ENCODE results near the gene RAB27A.
"Not testable (repeated sequence)": the region's sequence is repeated elsewhere in the genome, so short reads cannot be mapped to it uniquely, and the experiment has no call there.

The RAB27A gene

DNA sequence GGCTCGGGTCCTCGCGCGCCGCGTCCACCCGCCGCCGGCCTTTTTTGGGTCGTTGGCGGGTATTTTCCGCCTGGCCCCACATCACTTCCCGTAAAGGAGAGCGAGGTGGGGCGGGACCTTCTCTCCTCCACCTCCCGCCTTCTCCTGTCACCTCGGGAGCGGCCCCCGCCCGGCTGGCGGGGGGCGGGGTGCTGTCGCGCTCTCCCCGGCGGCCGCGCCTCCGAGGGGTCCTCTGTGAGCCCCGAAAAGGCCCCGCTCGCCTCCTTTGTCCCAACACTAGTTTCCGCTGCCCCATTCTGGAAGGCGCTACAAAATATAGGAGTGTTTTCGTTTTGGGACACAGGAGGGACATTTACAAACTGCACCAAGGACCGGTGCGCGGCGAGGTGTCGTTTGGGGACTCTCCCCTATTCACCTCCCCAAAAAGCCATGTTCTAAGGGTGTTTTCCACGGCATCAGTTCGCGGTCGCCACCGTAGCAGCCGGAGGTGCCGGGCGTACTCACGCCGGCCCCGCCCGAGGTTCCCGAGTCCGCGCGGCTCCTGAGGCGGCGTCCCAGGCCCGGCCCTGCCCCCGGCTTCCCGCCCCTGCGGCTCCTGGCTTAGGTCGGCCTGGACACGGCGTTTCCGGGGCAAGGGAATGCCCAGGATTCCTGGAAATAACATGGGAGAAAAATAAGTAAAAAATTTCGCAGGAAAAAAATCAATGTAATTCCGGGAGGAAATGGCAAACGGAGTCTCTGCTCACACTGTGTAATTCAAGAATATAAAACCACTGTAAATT lies at the start of gene RAB27A:
Gene RAB27A (minus strand): TSS at position 68 of the 782 bp plus-strand sequence. CDS start 54,879 bp downstream, outside the sequence.
- DNase-seq (ENCODE audit: low read depth in 1 of 2, low spot score in 1 of 2) = peak; percentile 60 to 71

- no peak for DNase-seq (ENCODE audit: low read depth in 1 of 2, low spot score in 1 of 2)
Measured at GRCh38 chr15:55337160-55337559, 47.5 kb upstream of the RAB27A start.

DNA sequence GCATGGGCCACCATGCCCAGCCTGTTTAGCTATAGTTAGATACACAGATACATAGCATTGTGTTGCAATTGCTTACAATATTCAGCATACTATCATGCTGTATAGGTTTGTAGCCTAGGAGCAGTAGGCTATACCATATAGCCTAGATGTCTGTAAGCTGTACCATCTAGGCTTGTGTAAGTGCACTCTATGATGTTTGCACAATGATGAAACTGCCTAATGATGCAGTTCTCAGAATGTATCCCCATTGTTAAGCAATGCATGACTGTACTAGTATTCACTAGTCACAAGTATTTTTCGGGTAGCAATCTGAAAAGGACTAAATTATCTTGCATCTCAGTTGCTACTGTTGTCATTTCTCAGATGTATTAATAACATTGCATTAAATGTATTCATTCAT lies 45.4 kb upstream of the RAB27A start:
- DNase-seq (ENCODE audit: low read depth in 1 of 2, low spot score in 1 of 2) = no peak

DNA sequence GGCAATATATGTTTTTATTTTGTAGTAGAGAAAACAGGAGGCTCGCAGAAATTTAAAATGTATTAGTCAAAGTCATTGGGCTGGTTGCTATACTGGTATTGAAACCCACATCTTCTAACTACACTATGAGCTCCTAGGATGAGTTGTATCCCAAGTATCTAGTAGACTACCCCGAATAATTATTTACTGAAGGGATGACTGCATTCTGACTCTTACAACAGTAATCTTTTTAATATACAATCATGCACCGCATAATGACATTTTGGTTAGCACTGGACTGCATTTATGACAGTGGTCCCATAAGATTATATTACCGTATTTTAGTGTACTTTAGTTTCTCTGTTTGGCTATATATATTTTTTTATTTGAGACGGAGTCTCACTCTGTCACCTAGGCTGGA lies 44.8 kb upstream of the RAB27A start:
- no peak for DNase-seq (ENCODE audit: low read depth in 1 of 2, low spot score in 1 of 2)

DNA sequence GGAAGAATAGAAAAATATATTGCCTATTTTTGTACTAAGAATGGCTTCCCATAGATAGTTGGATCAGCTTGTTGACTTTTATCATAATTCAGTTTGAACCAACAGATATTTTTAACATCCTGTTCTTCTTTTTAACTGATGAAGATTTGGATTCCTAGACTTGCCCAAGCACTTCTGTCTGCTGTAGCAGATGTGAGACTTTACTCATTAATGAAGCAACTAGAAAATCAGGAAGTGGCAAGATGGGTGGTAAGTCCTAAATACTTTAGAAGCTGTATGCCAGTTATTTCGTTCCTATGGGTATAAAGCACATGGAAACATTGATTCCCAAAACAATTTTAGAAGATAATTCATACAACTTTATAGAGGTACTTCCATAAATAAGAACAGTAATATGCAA lies 37.8 kb upstream of the RAB27A start:
- no peak for DNase-seq (ENCODE audit: low read depth in 1 of 2, low spot score in 1 of 2)

GRCh38 chr15:55322467-55322866 lies 32.9 kb upstream of the RAB27A start:
- DNase-seq (ENCODE audit: low read depth in 1 of 2, low spot score in 1 of 2) = no peak

GRCh38 chr15:55320963-55321362 lies 31.4 kb upstream of the RAB27A start:
- no peak for DNase-seq (ENCODE audit: low read depth in 1 of 2, low spot score in 1 of 2)

GRCh38 chr15:55320238-55320550 lies 30.6 kb upstream of the RAB27A start:
- DNase-seq (ENCODE audit: low read depth in 1 of 2, low spot score in 1 of 2) = no peak

DNA sequence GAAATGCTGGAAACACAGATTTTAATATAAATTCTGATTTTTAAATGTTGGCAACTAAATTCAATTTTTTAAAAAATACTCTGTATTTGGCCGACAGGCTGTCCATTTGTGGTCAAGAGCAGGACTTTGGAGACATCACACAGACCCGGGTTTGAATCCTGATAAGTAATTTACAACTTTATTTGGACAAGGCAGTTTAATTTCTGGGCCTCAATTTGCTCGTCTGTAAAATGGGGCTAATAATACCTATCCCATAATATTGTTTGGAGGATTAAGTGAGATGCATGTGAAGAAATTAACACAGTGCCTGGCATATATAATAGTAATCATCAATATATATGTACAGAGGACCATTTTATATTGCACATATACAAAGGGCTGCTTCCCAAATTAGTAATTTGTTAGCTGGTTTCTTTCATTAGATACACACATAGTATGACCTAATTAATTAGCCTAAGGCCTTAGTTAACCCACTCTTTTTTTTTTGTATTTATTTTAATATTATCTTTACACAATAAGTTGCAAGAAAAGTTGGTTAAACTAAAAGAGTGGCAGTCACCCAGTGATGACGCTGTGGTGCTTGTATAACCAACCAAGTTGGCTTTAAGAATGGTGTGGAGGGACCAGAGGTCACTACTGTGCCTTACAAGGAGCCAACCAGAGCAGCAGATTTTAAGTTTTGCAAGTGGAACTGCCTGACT lies 30.1 kb upstream of the RAB27A start:
- DNase-seq (ENCODE audit: low read depth in 1 of 2, low spot score in 1 of 2) = no peak

DNA sequence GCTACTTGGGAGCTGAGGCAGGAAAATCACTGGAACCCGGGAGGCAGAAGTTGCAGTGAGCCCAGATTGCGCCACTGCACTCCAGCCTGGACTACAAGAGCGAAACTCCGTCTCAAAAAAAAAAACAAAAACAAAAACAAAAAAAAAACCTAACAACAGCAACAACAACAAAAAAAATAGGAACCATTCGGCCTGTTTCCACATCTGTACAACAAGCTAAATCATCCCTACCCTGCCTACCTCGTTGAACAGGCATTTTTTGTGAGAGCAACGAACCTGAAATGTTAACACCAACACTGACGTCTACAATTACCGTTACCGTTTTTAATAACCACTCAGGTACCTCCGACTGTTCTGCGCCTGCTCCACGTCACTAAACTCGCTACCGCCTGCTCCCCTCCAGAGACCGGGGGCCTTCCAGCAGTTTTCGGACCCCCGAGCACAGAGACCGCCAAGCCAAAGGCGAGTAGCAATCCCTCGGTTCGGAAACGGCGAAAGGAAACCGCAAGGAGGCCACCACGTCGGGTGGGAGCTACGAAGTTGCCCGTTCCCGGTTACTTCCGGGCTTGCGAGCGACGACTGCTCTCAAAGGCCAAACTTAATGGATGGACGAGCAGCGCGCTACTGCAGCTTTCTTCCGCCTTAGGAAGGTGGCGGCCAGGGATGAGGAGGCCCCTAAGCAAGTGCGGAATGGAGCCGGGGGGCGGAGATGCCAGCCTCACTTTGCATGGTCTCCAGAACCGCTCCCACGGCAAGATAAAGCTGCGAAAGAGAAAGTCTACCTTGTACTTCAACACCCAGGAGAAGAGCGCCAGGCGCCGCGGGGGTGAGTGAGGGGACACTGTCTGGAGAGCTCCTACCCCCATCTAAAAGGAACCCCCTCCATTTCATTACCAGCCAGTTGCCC lies 29.2 kb upstream of the RAB27A start, which contains the start of the genes PIGB and PIGBOS1:
Gene PIGB (plus strand): TSS at position 635 of the 907 bp plus-strand sequence. CDS start 29 bp downstream, at position 664.
Gene PIGBOS1 (minus strand): TSS at position 536 of the 907 bp plus-strand sequence. CDS start 1,331 bp downstream, outside the sequence.
- peak; percentile 65 to 71 for DNase-seq (ENCODE audit: low read depth in 1 of 2, low spot score in 1 of 2)

- DNase-seq (ENCODE audit: low read depth in 1 of 2, low spot score in 1 of 2) = not testable (repeated sequence)
Measured at GRCh38 chr15:55302801-55303200, 13.2 kb upstream of the RAB27A start.

DNA sequence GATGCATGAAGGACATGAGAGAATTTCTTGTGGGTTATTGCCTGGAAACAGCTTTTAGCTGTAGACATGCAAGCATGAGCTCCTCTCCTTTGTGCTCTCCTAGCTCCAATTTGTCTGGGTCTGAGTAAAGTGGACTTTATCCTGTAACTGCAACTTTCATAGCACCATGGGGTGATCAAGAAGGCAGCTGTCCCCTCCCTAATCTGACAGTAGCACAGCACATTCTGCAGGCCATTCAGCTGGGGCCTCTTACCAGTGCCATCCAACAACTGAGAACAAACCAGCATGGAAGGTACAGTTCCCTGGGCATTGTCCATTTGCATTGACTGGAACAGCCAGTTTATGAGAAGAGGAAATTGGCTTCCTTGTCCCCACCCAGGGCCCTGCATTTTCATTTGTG lies 7.7 kb upstream of the RAB27A start:
- no peak for DNase-seq (ENCODE audit: low read depth in 1 of 2, low spot score in 1 of 2)

DNA sequence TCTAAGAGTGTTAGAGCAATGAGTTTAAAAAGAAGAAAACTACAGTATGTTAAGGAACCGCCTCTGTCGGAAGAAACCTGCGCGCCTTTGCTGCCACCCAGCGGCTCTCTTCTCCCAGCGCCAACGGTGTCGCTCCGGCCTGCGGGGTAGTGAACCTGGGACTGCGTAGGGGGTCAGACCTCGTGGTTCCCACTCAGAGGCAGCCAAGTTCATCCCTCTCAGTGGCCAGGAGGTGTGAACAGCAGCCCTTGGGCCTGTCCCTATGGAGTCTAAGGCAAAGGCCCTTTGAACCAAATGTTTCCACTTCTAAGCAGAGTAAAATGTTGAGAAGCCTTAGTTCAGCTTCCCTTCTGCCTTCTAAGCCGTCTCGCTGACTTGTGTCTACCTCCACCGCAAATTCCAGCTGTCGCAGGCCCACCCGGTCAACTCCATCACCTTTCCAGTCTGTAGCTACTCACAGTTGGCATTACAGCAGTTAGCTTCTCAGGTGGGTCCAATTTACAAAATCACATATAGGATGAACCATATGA lies 980 bp upstream of the RAB27A start:
- DNase-seq (ENCODE audit: low read depth in 1 of 2, low spot score in 1 of 2) = peak; percentile 68 to 78

GRCh38 chr15:55289011-55289745 lies 435 bp downstream of the RAB27A start:
- peak in 1 of 2 donors; percentile 24 for DNase-seq (ENCODE audit: low read depth in 1 of 2, low spot score in 1 of 2)

DNA sequence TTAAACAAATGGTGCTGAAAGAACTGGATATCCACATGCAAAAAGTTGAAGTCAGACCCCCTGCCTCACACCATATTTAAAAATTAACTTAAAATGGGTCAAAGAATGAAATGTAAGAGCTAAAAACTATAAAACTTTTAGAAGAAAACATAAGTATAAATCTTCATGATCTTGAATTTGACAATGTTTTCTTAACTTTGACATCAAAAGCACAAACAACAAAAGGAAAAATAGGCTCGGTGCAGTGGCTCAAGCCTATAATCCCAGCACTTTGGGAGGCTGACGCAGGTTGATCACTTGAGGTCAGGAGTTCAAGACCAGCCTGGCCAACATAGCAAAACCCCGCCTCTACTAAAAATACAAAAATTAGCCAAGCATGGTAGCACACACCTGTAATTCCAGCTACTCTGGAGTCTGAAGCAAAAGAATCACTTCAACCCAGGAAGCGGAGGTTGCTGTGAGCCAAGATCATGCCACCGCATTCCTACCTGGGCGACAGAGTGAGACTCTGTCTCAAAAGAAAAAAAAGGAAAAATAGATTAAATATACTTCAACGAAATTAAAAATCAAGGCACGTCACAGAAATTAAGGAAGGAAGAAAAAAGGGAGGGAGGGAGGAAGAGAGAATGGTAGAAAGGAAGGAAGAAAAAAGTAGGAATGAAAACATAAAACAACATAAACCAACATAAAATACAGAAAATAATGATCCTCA lies 1.5 kb downstream of the RAB27A start:
- DNase-seq (ENCODE audit: low read depth in 1 of 2, low spot score in 1 of 2) = no peak

DNA sequence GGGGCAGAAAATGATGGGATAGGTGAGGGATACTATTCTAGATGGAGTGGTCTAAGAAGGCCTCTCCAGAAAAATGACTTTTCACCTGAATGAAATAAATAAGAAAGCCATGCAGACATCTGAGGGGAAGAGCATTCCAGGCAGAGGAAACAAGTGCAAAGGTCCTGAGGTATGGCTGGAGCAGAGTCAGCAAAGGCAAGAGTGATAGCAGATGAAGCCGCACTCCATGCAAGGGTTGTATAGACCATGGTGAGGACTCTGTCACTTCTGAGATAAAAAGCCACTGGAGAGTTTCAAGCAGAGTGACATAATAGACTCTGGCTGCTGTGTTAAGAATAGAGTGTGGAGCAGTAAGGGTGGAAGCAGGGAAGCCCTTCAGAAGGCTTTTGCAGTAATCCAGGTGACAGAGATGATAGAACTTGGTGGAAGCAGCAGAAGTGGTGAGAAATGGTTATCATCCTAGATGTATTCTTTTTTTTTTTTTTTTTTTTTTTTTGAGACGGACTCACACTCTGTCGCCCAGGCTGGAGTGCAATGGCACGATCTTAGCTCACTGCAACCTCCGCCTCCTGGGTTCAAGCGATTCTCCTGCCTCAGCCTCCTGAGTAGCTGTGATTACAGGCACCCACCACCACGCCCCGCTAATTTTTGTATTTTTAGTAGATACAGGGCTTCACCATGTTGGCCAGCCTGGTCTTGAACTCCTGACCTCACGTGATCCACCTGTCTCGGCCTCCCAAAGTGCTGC lies 3.0 kb downstream of the RAB27A start:
- not testable (repeated sequence) for DNase-seq (ENCODE audit: low read depth in 1 of 2, low spot score in 1 of 2)

DNA sequence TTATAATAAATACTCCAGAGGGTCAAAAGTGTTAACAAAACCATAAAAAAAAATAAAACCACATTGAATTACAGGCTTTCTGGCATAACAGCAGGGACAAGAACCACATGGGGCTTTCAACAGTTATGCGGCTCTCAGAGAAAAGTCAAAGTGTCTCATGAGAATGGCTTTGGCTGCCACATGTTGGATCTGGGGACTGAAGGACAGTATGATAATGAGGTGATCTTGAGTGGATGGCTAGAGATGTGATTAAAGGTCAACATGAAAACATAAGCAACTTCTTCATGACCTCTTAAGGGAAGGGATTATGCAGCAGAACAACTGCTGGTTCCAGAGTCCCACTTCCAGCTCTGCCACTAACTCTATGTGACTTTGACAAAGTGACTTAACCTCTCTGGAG lies 5.2 kb downstream of the RAB27A start:
- DNase-seq (ENCODE audit: low read depth in 1 of 2, low spot score in 1 of 2) = no peak

GRCh38 chr15:55283379-55284147 lies 6.0 kb downstream of the RAB27A start:
- DNase-seq (ENCODE audit: low read depth in 1 of 2, low spot score in 1 of 2) = no peak

All from activated CD4-positive, alpha-beta T cell treated with anti-CD3 and anti-CD28 coated beads, Interleukin-2, amount 50 U/mL, for 24 hours (primary cell).